HepG2 (cell line): ENCODE data around the gene PLPPR5.

ENCODE experiments used
- ARNT ChIP-seq: fragments of 450-650 bp; IDR thresholded peaks from 2 replicates; pipeline ENCODE4 v1.6.1; 2017
- ERF ChIP-seq: IDR thresholded peaks from 2 replicates; pipeline ENCODE4 v1.6.1; 2018; ENCODE audit warnings: missing biosample characterization, missing genetic modification reagents
- GABPA ChIP-seq, 2 experiments: IDR thresholded peaks; 2 replicates each; pipeline ENCODE4 v1.6.1; 2011 to 2016; ENCODE audit warnings: low read depth in 2 of 2, low read length in 1 of 2, missing biosample characterization in 1 of 2, missing genetic modification characterization in 1 of 2
- HCFC1 ChIP-seq: fragments of 150-350 bp; IDR thresholded peaks from 2 replicates; pipeline ENCODE4 v1.6.1; 2014; ENCODE audit warnings: low read depth, low read length
- JUND ChIP-seq: sonication (generic); formaldehyde crosslinking; IDR thresholded peaks from 2 replicates; pipeline ENCODE4 v1.8.0; 2022; ENCODE audit warnings: mild to moderate bottlenecking, missing genetic modification reagents
- NFIC ChIP-seq: IDR thresholded peaks from 2 replicates; pipeline ENCODE4 v1.6.1; 2012; ENCODE audit warnings: mild to moderate bottlenecking, low read length, inconsistent platforms
- POLR2A ChIP-seq, 2 experiments: IDR thresholded peaks; 2 replicates each; pipeline ENCODE4 v1.6.1; 2011; ENCODE audit warnings: low read depth in 2 of 2, low read length in 2 of 2, mild to moderate bottlenecking in 1 of 2, moderate library complexity in 1 of 2; ENCODE audit not compliant: insufficient read depth in 1 of 2
- POLR2AphosphoS5 ChIP-seq: IDR thresholded peaks from 2 replicates; pipeline ENCODE4 v1.6.1; 2012; ENCODE audit warnings: low read depth, low read length
- PRDM15 ChIP-seq: sonication (generic); formaldehyde crosslinking; IDR thresholded peaks from 2 replicates; pipeline ENCODE4 v1.4.0; 2020; ENCODE audit warnings: missing genetic modification reagents
- SMARCC2 ChIP-seq: fragments of 450-650 bp; IDR thresholded peaks from 2 replicates; pipeline ENCODE4 v1.6.1; 2017; ENCODE audit warnings: antibody characterized with exemption, mild to moderate bottlenecking
- TARDBP ChIP-seq: sonication (generic); formaldehyde crosslinking; IDR thresholded peaks from 2 replicates; pipeline ENCODE4 v1.8.0; 2022; ENCODE audit warnings: mild to moderate bottlenecking, missing genetic modification reagents
- ZNF17 ChIP-seq: sonication (generic); formaldehyde crosslinking; IDR thresholded peaks from 2 replicates; pipeline ENCODE4 v1.5.0; 2020; ENCODE audit warnings: mild to moderate bottlenecking, missing genetic modification reagents
- ZNF333 ChIP-seq: sonication (generic); formaldehyde crosslinking; IDR thresholded peaks from 2 replicates; pipeline ENCODE4 v1.4.0; 2020; ENCODE audit warnings: mild to moderate bottlenecking, missing genetic modification reagents, borderline replicate concordance
- TF ChIP-seq, protein P1 (sequence below), 2 experiments: sonication (generic) in 1 of 2; formaldehyde crosslinking in 1 of 2; IDR thresholded peaks; 2 replicates each; pipeline versions ENCODE4 v1.5.1 to v1.6.1; 2011 to 2020; ENCODE audit warnings: borderline replicate concordance in 1 of 2, low read depth in 1 of 2, low read length in 1 of 2, mild to moderate bottlenecking in 1 of 2, missing genetic modification reagents in 1 of 2, moderate library complexity in 1 of 2

- no peak for TF ChIP-seq SMARCC2
- TF ChIP-seq, protein P1, sequence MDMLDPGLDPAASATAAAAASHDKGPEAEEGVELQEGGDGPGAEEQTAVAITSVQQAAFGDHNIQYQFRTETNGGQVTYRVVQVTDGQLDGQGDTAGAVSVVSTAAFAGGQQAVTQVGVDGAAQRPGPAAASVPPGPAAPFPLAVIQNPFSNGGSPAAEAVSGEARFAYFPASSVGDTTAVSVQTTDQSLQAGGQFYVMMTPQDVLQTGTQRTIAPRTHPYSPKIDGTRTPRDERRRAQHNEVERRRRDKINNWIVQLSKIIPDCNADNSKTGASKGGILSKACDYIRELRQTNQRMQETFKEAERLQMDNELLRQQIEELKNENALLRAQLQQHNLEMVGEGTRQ (IDR thresholded peaks at IDR 0.05; ENCODE audit: low read depth, low read length) = no peak
- TF ChIP-seq, protein P1 (CRISPR knock-in tag; IDR thresholded peaks at IDR 0.05; ENCODE audit: borderline replicate concordance) = no peak
- TF ChIP-seq ZNF17 = no peak
- TF ChIP-seq TARDBP (CRISPR knock-in tag) = no peak
- no peak for TF ChIP-seq POLR2A (IDR thresholded peaks at IDR 0.05; ENCODE audit: insufficient read depth in 1 of 2, low read depth in 2 of 2, low read length in 2 of 2)
- TF ChIP-seq PRDM15 (CRISPR knock-in tag) = no peak
- TF ChIP-seq HCFC1 = no peak
- TF ChIP-seq NFIC = no peak
- TF ChIP-seq GABPA (IDR thresholded peaks at IDR 0.05; ENCODE audit: low read depth, low read length) = no peak
- TF ChIP-seq GABPA (CRISPR knock-in tag; IDR thresholded peaks at IDR 0.05; ENCODE audit: low read depth) = no peak
- no peak for TF ChIP-seq JUND (CRISPR knock-in tag)
- TF ChIP-seq ERF (CRISPR knock-in tag) = no peak
- TF ChIP-seq ZNF333 (CRISPR knock-in tag) = no peak
- no peak for TF ChIP-seq ARNT
- TF ChIP-seq POLR2AphosphoS5 = no peak
These were observed 15.6 kb downstream of the PLPPR5 start for GRCh38 chr1:98988904-98989555.
